HUES64 (cell line): ENCODE measurements around the gene DENR.

Source experiments
- H3K27ac ChIP-seq: 2 replicates; pipeline ENCODE4 v1.7.0; 2013; ENCODE audit warnings: low read depth, low read length, inconsistent platforms
- H3K27me3 ChIP-seq: 2 replicates; pipeline ENCODE4 v1.6.1; 2013; ENCODE audit warnings: mild to moderate bottlenecking, low read length; ENCODE audit not compliant: insufficient read depth
- H3K36me3 ChIP-seq: 2 replicates; pipeline ENCODE4 v1.6.1; 2013; ENCODE audit warnings: mild to moderate bottlenecking, low read length; ENCODE audit not compliant: insufficient read depth
- H3K4me1 ChIP-seq: 2 replicates; pipeline ENCODE4 v1.6.1; 2013; ENCODE audit warnings: mild to moderate bottlenecking, low read length, moderate library complexity; ENCODE audit not compliant: insufficient read depth
- H3K4me3 ChIP-seq: 2 replicates; pipeline ENCODE4 v1.5.1; 2013; ENCODE audit warnings: mild to moderate bottlenecking, low read length, moderate library complexity
- H3K9ac ChIP-seq: 2 replicates; pipeline ENCODE4 v1.6.1; 2013; ENCODE audit warnings: mild to moderate bottlenecking, low read depth, low read length
- H3K9me3 ChIP-seq: 2 replicates; pipeline ENCODE4 v1.6.1; 2013; ENCODE audit warnings: low read depth, low read length; ENCODE audit not compliant: insufficient read depth
- WGBS: fragments of 150-250, 120-280 bp; methylation state at CpG from one replicate; pipeline ENCODE4 v1.1.7; 2013; ENCODE audit warnings: missing lambda C conversion rate; 5-methylcytosine and 5-hydroxymethylcytosine counted together

Gene DENR

GRCh38 chr12:122722387-122722786, 30.2 kb upstream of the DENR start:
- peaks cover 2% of the 10 kb centered on the region; the same call in 1 of the 2 replicates for H3K4me1 ChIP-seq
- WGBS, result 86% methylated on average over 1 of the region's 1 CpG

GRCh38 chr12:122724641-122725243, 27.9 kb upstream of the DENR start:
- WGBS, result 92% methylated on average over 12 of the region's 12 CpGs
- H3K27ac ChIP-seq, result no peak overlapping the region
- no peaks in the 10 kb centered on the region for H3K36me3 ChIP-seq
- H3K4me1 ChIP-seq, result peaks cover 2% of the 10 kb centered on the region; the same call in 1 of the 2 replicates
- no peaks in the 10 kb centered on the region for H3K9me3 ChIP-seq
- H3K9ac ChIP-seq, result no peak overlapping the region
- H3K27me3 ChIP-seq, result no peaks in the 10 kb centered on the region
- H3K4me3 ChIP-seq, result no peak overlapping the region

More at GRCh38 chr12:122722387-122722786, 30.2 kb upstream of the DENR start:
- Histone ChIP-seq H3K9me3 (no peaks in the 10 kb centered on the region), H3K27ac (no peak overlapping the region), H3K27me3 (no peaks in the 10 kb centered on the region), H3K9ac (no peak overlapping the region), H3K4me3 (no peak overlapping the region), H3K36me3 (no peaks in the 10 kb centered on the region)

GRCh38 chr12:122725452-122726079, 27.1 kb upstream of the DENR start:
- WGBS, result 92% methylated on average over 5 of the region's 6 CpGs
- H3K27me3 ChIP-seq, result no peaks in the 10 kb centered on the region
- no peaks in the 10 kb centered on the region for H3K9me3 ChIP-seq
- H3K27ac ChIP-seq, result peak overlapping the region; percentile 66
- no peaks in the 10 kb centered on the region for H3K36me3 ChIP-seq
- H3K4me3 ChIP-seq, result no peak overlapping the region
- peak overlapping the region; percentile 49; the same call in 1 of the 2 replicates for H3K9ac ChIP-seq
- peaks cover 2% of the 10 kb centered on the region; the same call in 1 of the 2 replicates for H3K4me1 ChIP-seq

GRCh38 chr12:122726080-122726558, 26.5 kb upstream of the DENR start:
- H3K4me3 ChIP-seq, result no peak overlapping the region
- peaks cover 7% of the 10 kb centered on the region; the same call in 1 of the 2 replicates for H3K4me1 ChIP-seq
- H3K9ac ChIP-seq, result peak overlapping the region; percentile 49; the same call in 1 of the 2 replicates

GRCh38 chr12:122729583-122730214, 22.9 kb upstream of the DENR start:
- no peaks in the 10 kb centered on the region for H3K9me3 ChIP-seq
- H3K4me3 ChIP-seq, result no peak overlapping the region
- H3K27me3 ChIP-seq, result no peaks in the 10 kb centered on the region
- 95% methylated on average over 27 of the region's 27 CpGs for WGBS
- H3K36me3 ChIP-seq, result no peaks in the 10 kb centered on the region
- H3K9ac ChIP-seq, result no peak overlapping the region
- H3K4me1 ChIP-seq, result peaks cover 8% of the 10 kb centered on the region; the same call in 1 of the 2 replicates
- H3K27ac ChIP-seq, result no peak overlapping the region

More at GRCh38 chr12:122726080-122726558, 26.5 kb upstream of the DENR start:
- peak overlapping the region; percentile 66 for H3K27ac ChIP-seq
- H3K36me3 ChIP-seq, result no peaks in the 10 kb centered on the region
- H3K9me3 ChIP-seq, result no peaks in the 10 kb centered on the region
- no peaks in the 10 kb centered on the region for H3K27me3 ChIP-seq
- 21% methylated on average over 1 of the region's 5 CpGs for WGBS

- WGBS, result 87% methylated on average over 32 of the region's 32 CpGs
- Histone ChIP-seq H3K27ac (no peak within 1 kb of the TSS), H3K4me3 (no peak within 1 kb of the TSS), H3K27me3 (no peaks in the 10 kb centered on the region), H3K4me1 (peaks cover 8% of the 10 kb centered on the region; the same call in 1 of the 2 replicates), H3K36me3 (no peaks in the 10 kb centered on the region), H3K9me3 (no peaks in the 10 kb centered on the region), H3K9ac (no peak within 1 kb of the TSS)
These were observed 22.2 kb upstream of the DENR start, which contains the start of gene HCAR1 for GRCh38 chr12:122730215-122731014. Gene HCAR1 (minus strand): TSS chr12:122730844. CDS start chr12:122730339, 505 bp downstream.

GRCh38 chr12:122732170-122732569, 20.5 kb upstream of the DENR start:
- WGBS, result 98% methylated on average over 3 of the region's 3 CpGs
- H3K9me3 ChIP-seq, result no peaks in the 10 kb centered on the region
- no peak overlapping the region for H3K27ac ChIP-seq
- H3K27me3 ChIP-seq, result no peaks in the 10 kb centered on the region
- no peaks in the 10 kb centered on the region for H3K36me3 ChIP-seq
- H3K4me3 ChIP-seq, result no peak overlapping the region
- 0 out of 2 replicates have a peak, but pooled peaks cover 5% of the 10 kb centered on the region for H3K4me1 ChIP-seq
- no peak overlapping the region for H3K9ac ChIP-seq

- 0 out of 2 replicates have a peak, but pooled peaks cover 5% of the 10 kb centered on the region for H3K4me1 ChIP-seq
- no peak overlapping the region for H3K27ac ChIP-seq
- WGBS, result 94% methylated on average over 4 of the region's 4 CpGs
- H3K9ac ChIP-seq, result no peak overlapping the region
- H3K36me3 ChIP-seq, result no peaks in the 10 kb centered on the region
- H3K27me3 ChIP-seq, result no peaks in the 10 kb centered on the region
- no peaks in the 10 kb centered on the region for H3K9me3 ChIP-seq
- no peak overlapping the region for H3K4me3 ChIP-seq
These were observed 20.0 kb upstream of the DENR start for GRCh38 chr12:122732611-122733010.

- H3K9me3 ChIP-seq, result no peaks in the 10 kb centered on the region
- no peak overlapping the region for H3K27ac ChIP-seq
- no peak overlapping the region for H3K4me3 ChIP-seq
- no peaks in the 10 kb centered on the region for H3K4me1 ChIP-seq
- no peaks in the 10 kb centered on the region for H3K36me3 ChIP-seq
- 93% methylated on average over 6 of the region's 7 CpGs for WGBS
- no peaks in the 10 kb centered on the region for H3K27me3 ChIP-seq
- no peak overlapping the region for H3K9ac ChIP-seq
These were observed 14.1 kb upstream of the DENR start for GRCh38 chr12:122738571-122738970.

- 94% methylated on average over 7 of the region's 7 CpGs for WGBS
- Histone ChIP-seq H3K36me3 (no peaks in the 10 kb centered on the region), H3K9ac (no peak overlapping the region), H3K4me1 (no peaks in the 10 kb centered on the region), H3K27ac (no peak overlapping the region), H3K9me3 (no peaks in the 10 kb centered on the region), H3K27me3 (no peaks in the 10 kb centered on the region), H3K4me3 (no peak overlapping the region)
These were observed 12.3 kb upstream of the DENR start for GRCh38 chr12:122740351-122740750.
